ENCODE results near the gene OOSP1.
"Not testable (repeated sequence)": the region's sequence is repeated elsewhere in the genome, so short reads cannot be mapped to it uniquely, and the experiment has no call there.

The OOSP1 gene

DNA sequence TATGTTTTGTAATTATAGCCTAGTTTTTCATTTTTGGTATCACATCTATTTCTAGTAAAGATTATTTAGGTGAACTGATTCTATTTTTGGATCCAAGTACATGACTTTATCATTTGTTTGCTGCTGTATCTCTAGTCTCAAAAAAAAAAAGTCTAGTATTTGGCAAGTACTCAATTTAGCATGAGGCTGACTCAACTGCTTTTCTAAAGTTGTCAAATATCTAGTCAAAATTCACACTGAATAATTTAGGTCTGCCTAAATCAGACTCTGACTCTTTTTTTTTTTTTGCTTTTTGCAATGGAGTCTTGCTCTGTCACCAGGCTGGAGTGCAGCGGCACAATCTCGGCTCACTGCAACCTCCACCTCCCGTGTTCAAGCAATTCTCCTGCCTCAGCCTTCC, 28.0 kb downstream of the OOSP1 start:
- no peak for DNase-seq (ENCODE audit: low spot score)
- in situ Hi-C loops (cut with MboI; ENCODE audit: low pct_unique_long_range_greater_than_20kb, low sequenced_read_pairs, unreplicated experiment): no loop called here

DNA sequence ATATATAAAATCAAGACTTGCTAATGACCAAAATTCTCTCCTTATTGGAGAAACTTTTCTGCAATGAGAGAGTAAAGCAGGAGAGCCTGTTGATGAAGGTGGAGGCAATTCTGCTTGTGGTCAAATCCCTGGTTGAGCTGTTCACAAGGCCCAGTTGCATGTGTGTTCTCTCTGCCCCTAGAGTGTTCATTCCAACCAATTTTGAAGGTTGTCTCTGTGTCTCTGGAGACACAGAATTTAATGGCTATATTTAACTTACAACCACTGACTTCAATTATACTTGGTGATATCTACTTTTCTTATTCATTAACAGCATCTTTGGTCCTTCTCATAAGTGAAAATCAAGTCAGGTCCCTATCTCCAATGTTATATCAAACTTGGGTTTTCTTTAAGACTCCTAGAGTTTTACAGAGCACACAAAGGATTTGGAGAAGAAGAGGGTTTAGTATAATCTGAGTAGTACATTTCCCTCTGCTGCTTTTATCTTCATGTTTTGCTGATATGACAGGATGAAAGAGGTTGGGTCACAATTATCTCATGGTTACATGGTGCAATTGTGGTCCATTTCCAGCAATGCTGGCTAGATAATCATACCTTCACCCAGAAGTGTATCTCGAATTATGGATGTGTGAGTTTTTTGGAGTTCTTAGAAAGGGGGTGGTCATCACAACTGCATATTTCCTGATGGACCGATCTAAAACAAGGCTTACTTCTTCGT, 29.6 kb downstream of the OOSP1 start:
- no peak for DNase-seq (ENCODE audit: low spot score)
- TF ChIP-seq, protein P1, sequence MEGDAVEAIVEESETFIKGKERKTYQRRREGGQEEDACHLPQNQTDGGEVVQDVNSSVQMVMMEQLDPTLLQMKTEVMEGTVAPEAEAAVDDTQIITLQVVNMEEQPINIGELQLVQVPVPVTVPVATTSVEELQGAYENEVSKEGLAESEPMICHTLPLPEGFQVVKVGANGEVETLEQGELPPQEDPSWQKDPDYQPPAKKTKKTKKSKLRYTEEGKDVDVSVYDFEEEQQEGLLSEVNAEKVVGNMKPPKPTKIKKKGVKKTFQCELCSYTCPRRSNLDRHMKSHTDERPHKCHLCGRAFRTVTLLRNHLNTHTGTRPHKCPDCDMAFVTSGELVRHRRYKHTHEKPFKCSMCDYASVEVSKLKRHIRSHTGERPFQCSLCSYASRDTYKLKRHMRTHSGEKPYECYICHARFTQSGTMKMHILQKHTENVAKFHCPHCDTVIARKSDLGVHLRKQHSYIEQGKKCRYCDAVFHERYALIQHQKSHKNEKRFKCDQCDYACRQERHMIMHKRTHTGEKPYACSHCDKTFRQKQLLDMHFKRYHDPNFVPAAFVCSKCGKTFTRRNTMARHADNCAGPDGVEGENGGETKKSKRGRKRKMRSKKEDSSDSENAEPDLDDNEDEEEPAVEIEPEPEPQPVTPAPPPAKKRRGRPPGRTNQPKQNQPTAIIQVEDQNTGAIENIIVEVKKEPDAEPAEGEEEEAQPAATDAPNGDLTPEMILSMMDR (IDR thresholded peaks at IDR 0.05; ENCODE audit: extremely low read depth, insufficient read depth, missing control alignments): no peak
- in situ Hi-C loops (cut with MboI; ENCODE audit: low pct_unique_long_range_greater_than_20kb, low sequenced_read_pairs, unreplicated experiment): no loop called here

More for the DNA sequence above, 28.0 kb downstream of the OOSP1 start:
- TF ChIP-seq, protein P1 (IDR thresholded peaks at IDR 0.05; ENCODE audit: extremely low read depth, insufficient read depth, missing control alignments): no peak

DNA sequence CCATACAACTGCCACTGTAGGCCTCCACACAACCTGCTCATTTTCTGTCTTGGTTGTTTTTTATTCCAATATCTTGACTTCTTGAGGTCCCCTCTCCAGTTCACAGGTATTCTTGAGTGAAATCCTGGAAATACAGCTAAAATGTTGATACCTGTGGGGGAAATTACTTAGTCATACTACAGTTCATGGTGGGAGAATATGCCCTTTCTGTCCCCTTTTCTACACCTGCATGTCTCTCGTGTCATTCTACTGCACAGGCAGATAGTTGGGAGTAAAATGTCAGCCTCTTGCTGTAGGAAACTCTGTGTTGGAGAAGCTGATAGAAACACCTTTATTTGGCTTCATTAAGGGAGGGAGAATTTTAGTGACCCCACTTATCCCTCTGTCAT, 30.2 kb downstream of the OOSP1 start:
- TF ChIP-seq, protein P1 (IDR thresholded peaks at IDR 0.05; ENCODE audit: extremely low read depth, insufficient read depth, missing control alignments): no peak
- in situ Hi-C loops (cut with MboI; ENCODE audit: low pct_unique_long_range_greater_than_20kb, low sequenced_read_pairs, unreplicated experiment): no loop called here
- DNase-seq (ENCODE audit: low spot score): no peak

DNA sequence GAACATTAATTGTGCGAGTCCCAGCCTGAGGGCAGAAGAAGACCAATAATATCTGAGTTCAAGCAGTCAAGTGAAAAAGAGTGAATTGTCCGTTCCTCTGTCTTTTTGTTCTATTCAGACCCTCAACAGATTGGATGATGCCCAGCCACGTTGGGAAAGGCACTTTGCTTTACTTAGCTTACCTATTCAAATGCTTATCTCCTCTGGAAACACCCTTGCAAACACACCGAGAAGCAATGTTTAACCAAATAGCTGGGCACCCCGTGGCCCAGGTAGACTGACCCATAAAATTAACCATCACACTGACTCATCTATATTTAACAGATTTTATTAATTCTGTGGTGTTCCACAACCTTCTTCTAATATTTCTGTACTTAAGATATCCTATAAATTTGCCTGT, 34.9 kb downstream of the OOSP1 start:
- in situ Hi-C loops (cut with MboI; ENCODE audit: low pct_unique_long_range_greater_than_20kb, low sequenced_read_pairs, unreplicated experiment): no loop called here
- no peak for DNase-seq (ENCODE audit: low spot score)
- TF ChIP-seq, protein P1 (IDR thresholded peaks at IDR 0.05; ENCODE audit: extremely low read depth, insufficient read depth, missing control alignments): no peak

DNA sequence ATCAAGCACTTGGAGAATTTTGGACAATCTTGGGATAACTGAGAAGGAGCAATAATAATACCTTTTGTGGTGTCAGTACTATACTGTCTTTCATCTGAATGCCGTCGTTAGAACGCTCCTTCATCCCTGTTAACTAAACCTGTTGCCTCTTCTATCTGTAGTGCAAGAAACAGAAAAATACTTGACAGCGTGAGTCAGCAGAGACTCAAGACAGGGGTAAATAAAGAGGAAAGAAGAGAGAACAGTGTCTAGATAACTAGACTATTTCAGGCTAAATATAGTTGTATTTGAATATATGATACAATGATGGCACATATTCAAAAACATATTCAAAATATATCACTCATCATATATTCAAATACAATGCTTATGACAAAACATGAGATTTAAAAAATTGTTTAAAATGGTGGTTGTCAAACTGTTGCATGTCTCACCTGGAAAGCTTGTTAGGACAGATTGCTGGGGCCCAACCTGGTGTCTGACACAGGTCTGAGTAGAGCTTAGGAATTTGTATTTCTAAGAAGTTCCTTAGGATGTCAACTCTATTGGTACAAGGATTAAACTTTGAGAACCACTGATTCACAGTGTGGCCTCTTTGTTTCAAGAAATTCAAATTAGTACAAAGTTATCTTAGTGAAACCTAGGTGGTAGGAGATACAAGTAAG, 43.0 kb downstream of the OOSP1 start:
- in situ Hi-C loops (cut with MboI; ENCODE audit: low pct_unique_long_range_greater_than_20kb, low sequenced_read_pairs, unreplicated experiment): no loop called here
- TF ChIP-seq, protein P1 (IDR thresholded peaks at IDR 0.05; ENCODE audit: extremely low read depth, insufficient read depth, missing control alignments): no peak

DNA sequence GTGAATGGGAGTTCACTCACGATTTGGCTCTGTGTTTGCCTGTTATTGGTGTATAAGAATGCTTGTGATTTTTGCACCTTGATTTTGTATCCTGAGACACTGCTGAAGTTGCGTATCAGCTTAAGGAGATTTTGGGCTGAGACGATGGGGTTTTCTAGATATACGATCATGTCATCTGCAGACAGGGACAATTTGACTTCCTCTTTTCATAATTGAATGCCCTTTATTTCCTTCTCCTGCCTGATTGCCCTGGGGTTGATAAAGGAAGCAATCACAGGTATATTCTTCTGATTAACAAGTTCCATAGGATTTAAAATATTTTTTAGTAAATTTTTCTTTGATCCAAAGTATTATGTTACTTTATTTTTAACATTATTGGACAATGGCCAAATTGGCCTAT, 43.8 kb downstream of the OOSP1 start:
- in situ Hi-C loops (cut with MboI; ENCODE audit: low pct_unique_long_range_greater_than_20kb, low sequenced_read_pairs, unreplicated experiment); DNase-seq (ENCODE audit: low spot score): not testable (repeated sequence)

More for the DNA sequence above, 43.0 kb downstream of the OOSP1 start:
- DNase-seq (ENCODE audit: low spot score): no peak

DNA sequence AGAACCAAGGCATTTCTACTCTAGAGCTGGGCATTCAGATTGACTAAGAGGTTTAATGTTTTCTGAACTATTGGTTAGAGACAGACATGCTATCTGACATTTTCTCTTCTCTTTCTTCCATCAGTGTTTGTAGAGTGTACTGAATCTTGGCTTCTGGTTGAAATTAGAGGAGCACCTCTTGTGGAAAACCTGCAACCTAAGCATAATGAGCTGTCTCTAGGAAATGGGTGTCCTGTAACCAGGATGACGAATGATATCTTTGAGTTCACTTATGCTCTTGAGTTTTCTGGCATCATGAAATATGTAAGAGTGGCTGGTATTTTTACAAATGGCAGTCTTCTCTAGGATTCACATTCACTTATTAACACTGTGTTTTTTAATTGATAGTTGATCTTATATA, 45.0 kb downstream of the OOSP1 start:
- TF ChIP-seq, protein P1 (IDR thresholded peaks at IDR 0.05; ENCODE audit: extremely low read depth, insufficient read depth, missing control alignments): no peak
- in situ Hi-C loops (cut with MboI; ENCODE audit: low pct_unique_long_range_greater_than_20kb, low sequenced_read_pairs, unreplicated experiment): no loop called here
- DNase-seq (ENCODE audit: low spot score): no peak
